ENCODE results near the gene ARSA. TPM values are rescaled to one million over a fixed set of nuclear protein-coding genes. Genes with fewer than 3 reads are reported as not detected.

ARSA gene
- total and polyA plus RNA-seq, 11 donors = 16.7 to 40.5 (median 26.1) TPM

DNA sequence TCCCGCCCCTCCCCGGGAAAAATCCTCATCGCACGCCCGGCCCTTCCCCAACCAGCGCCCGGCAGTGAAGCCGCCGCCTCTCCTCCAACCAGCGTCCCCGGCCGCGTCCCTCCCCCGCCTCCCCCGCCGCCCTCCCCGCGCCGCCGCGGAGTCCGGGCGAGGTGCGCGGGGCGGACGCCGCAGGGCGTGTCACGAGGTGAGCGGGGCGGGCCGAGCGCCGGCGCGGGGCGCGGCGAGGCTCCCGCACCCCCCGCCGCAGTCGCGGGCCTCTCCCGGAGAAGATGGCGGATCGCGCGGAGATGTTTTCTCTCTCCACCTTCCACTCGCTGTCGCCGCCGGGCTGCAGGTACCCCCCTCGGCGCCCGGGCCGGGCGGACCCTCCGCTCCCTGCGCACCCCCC lies 27.4 kb downstream of the ARSA start, which contains the start of gene MAPK8IP2:
MAPK8IP2 (plus strand) TSS at position 256 of the 400 bp plus-strand sequence; CDS start at position 282, 26 bp downstream.
- no peaks in the 10 kb centered on the region for H3K9me3 ChIP-seq
- TF ChIP-seq, protein P1, sequence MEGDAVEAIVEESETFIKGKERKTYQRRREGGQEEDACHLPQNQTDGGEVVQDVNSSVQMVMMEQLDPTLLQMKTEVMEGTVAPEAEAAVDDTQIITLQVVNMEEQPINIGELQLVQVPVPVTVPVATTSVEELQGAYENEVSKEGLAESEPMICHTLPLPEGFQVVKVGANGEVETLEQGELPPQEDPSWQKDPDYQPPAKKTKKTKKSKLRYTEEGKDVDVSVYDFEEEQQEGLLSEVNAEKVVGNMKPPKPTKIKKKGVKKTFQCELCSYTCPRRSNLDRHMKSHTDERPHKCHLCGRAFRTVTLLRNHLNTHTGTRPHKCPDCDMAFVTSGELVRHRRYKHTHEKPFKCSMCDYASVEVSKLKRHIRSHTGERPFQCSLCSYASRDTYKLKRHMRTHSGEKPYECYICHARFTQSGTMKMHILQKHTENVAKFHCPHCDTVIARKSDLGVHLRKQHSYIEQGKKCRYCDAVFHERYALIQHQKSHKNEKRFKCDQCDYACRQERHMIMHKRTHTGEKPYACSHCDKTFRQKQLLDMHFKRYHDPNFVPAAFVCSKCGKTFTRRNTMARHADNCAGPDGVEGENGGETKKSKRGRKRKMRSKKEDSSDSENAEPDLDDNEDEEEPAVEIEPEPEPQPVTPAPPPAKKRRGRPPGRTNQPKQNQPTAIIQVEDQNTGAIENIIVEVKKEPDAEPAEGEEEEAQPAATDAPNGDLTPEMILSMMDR (IDR thresholded peaks at IDR 0.05) = no peak
- TF ChIP-seq POLR2A (IDR thresholded peaks at IDR 0.05) = no peak
- no peak within 1 kb of the TSS for H3K27ac ChIP-seq
- DNase-seq (no peak), ATAC-seq (no peak)
- WGBS, 4 donors = 0 to 1% (median 0%) methylated on average over 5 to 61 of the region's 61 CpGs; no CpG with 5 or more reads in 1 of the 4 donors
- H3K36me3 ChIP-seq = no peaks in the 10 kb centered on the region
- H3K27me3 ChIP-seq = peaks cover 17 to 71% (median 55%) of the 10 kb centered on the region in 9 donors
- intact Hi-C loops (cut with DNase I) = no loop called here
- peak within 1 kb of the TSS in 11 of 12 donors; percentile 11 to 55 (median 46) for H3K4me3 ChIP-seq
- peaks cover 0 to 26% (median 0%) of the 10 kb centered on the region in 12 donors for H3K4me1 ChIP-seq

DNA sequence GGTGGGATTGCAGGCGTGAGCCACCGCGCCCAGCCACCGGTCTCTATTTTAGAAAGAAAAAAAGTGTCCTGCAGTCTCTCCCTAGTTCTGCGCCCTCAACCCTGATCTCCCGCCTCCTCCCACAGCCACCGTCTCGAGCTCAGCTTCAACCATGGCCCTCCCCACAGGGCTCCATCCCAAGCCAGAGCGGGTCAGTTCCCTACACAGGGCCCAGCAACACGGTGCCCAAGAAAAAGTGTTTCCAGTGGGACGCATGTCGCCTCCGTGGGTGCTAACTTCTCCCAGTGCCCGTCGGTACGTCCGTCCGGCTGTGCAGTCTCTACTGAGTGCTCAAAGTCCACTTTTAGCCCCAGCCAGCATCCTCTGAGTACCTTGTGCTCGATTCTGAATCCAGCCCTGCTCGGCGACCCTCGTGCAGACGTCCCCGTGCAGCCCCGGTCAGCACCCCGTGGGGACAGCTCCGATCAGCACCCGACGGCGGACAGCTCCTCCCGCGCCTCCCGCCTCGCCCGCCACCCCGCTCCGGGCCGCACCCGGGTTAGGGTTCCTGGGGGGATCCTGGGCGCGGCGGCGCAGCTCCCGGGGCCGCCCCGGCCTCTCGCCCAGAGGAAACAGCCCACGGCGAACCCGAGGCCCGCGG lies 28.0 kb downstream of the ARSA start:
- Histone ChIP-seq H3K36me3 (no peaks in the 10 kb centered on the region), H3K9me3 (no peaks in the 10 kb centered on the region), H3K27ac (no peak overlapping the region), H3K4me1 (peaks cover 0 to 26% (median 0%) of the 10 kb centered on the region in 12 donors), H3K27me3 (peaks cover 17 to 65% (median 50%) of the 10 kb centered on the region in 9 donors), H3K4me3 (peak overlapping the region in 11 of 12 donors; percentile 11 to 55 (median 46))
- DNase-seq (peak in 4 of 5 donors; percentile 54 to 86 (median 64)), ATAC-seq (peak; percentile 28 to 90 (median 82))
- TF ChIP-seq POLR2A (IDR thresholded peaks at IDR 0.05) = no peak
- TF ChIP-seq, protein P1 (IDR thresholded peaks at IDR 0.05) = no peak
- intact Hi-C loops (cut with DNase I) = no loop called here
- WGBS, 4 donors = 14 to 33% (median 19%) methylated on average over 26 to 52 of the region's 52 CpGs

DNA sequence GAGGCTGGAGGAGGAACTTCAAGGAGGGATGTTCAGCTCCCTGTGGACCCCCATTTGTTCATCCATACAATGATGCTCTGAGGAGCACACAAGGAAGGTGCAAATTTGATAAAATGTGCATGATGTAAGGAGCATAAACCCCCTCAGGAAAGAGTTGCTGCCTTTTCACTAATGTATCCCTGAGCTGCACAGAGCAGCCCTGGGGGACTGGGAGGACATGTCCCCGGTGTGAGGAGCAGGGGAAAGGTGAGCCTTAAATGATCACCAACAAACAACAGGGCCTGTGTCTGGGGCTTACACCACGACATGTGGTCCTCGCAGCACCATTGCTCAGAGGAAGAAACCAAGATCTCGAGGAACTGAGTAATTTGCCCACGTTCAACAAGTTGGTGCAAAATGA lies 30.9 kb downstream of the ARSA start:
- WGBS, 4 donors = 82 to 93% (median 87%) methylated on average over 5 of the region's 5 CpGs
- Histone ChIP-seq H3K27me3 (peaks cover 0 to 37% (median 25%) of the 10 kb centered on the region in 9 donors), H3K27ac (no peak overlapping the region), H3K9me3 (no peaks in the 10 kb centered on the region), H3K4me1 (peaks cover 0 to 17% (median 0%) of the 10 kb centered on the region in 12 donors), H3K4me3 (no peak overlapping the region), H3K36me3 (no peaks in the 10 kb centered on the region)
- intact Hi-C loops (cut with DNase I) = no loop called here
- TF ChIP-seq, protein P1 (IDR thresholded peaks at IDR 0.05) = no peak
- TF ChIP-seq POLR2A (IDR thresholded peaks at IDR 0.05) = no peak
- no peak for DNase-seq
- ATAC-seq = no peak

DNA sequence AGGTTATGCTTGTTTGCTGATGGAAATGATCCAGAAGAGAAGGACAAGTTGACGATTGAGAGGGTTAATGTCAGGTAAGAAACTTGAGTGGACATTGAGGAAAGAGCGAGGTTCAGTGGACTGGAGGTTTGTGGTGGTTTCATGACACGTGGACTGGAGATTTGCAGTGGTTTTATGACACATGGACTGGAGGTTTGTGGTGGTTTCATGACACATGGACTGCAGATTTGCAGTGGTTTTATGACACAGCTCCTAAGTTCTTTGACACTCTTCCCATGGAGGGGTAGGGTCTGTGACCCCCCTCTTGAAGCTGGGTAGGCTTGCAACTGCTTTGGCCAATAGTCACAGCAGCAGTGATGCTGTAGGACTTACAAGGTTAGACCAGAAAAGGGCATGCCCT lies 32.8 kb downstream of the ARSA start:
- Histone ChIP-seq H3K27me3 (peaks cover 0 to 24% (median 14%) of the 10 kb centered on the region in 9 donors), H3K36me3 (no peaks in the 10 kb centered on the region), H3K27ac (no peak overlapping the region), H3K9me3 (no peaks in the 10 kb centered on the region), H3K4me3 (no peak overlapping the region), H3K4me1 (peaks cover 0 to 4% (median 0%) of the 10 kb centered on the region in 12 donors)
- TF ChIP-seq, protein P1 (IDR thresholded peaks at IDR 0.05) = no peak
- TF ChIP-seq POLR2A (IDR thresholded peaks at IDR 0.05) = no peak
- ATAC-seq (no peak), DNase-seq (no peak)
- WGBS, 4 donors = 86 to 92% (median 89%) methylated on average over 3 of the region's 3 CpGs
- intact Hi-C loops (cut with DNase I) = no loop called here

Data from heart left ventricle (tissue), 16 donors.